ENCODE measurements around the gene G0S2. TPM values are rescaled to one million over a fixed set of nuclear protein-coding genes. Genes with fewer than 3 reads are reported as not detected.
"Not testable (repeated sequence)": the region's sequence is repeated elsewhere in the genome, so short reads cannot be mapped to it uniquely, and the experiment has no call there.

Gene G0S2
- total RNA-seq, 1 experiment from 2014 or later = 0.35 TPM

DNA sequence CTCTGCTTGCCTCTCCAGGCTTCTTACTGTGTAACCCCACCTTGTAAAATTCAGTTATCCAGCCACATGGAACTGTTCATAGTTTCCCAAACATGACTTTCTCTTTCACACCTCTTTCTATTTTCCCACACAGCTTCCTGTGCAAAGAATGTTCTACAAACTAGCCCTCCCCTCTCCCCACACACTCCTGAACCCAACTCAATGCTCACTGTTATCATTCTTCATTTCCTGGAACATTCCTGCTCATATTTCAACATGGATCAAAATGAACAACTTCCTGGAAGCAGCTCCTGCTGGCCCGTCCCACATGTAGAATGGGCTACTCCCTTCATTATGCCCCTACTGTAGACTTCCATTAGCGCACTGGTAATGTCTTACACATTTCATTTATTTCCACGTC, 21.9 kb downstream of the G0S2 start:
- H3K23me2 ChIP-seq (ENCODE audit: insufficient read length, low read depth, low read length, poor library complexity, severe bottlenecking) = no peaks in the 10 kb centered on the region
- H2AFZ ChIP-seq (ENCODE audit: low read length) = no peak overlapping the region
- no peak overlapping the region for H4K91ac ChIP-seq (ENCODE audit: insufficient read length, low read depth, low read length)
- H2BK15ac ChIP-seq (ENCODE audit: low read depth, low read length) = no peak overlapping the region
- no peak for TF ChIP-seq CTCF (conservative IDR thresholded peaks at IDR 0.05)
- no peak overlapping the region for H3K18ac ChIP-seq (ENCODE audit: insufficient read length, low read depth, low read length)
- DNase-seq = no peak
- H2BK20ac ChIP-seq (ENCODE audit: low read depth, low read length, poor library complexity, severe bottlenecking) = no peak overlapping the region
- no peak overlapping the region for H4K8ac ChIP-seq (replicated peaks; ENCODE audit: insufficient read length, low read depth, low read length)
- no peaks in the 10 kb centered on the region for H3K9me3 Mint-ChIP-seq
- H2BK120ac ChIP-seq (ENCODE audit: low read depth, low read length, poor library complexity, severe bottlenecking) = no peak overlapping the region
- H4K5ac ChIP-seq (ENCODE audit: insufficient read length, low read depth, low read length) = no peak overlapping the region
- no peak overlapping the region for H3K9ac ChIP-seq (ENCODE audit: extremely low read depth, insufficient read length, low read length)
- no peak overlapping the region for H3K56ac ChIP-seq (ENCODE audit: insufficient read length, low read depth, low read length)
- no peak overlapping the region for H3K4me2 ChIP-seq (ENCODE audit: insufficient read depth, insufficient read length, low read length)
- no peak overlapping the region for H3K4me3 Mint-ChIP-seq
- no peaks in the 10 kb centered on the region for H4K20me1 ChIP-seq (ENCODE audit: control insufficient read depth, insufficient read depth, insufficient read length)
- no peaks in the 10 kb centered on the region; the same call in 1 of the 2 replicates for H3K27me3 ChIP-seq (ENCODE audit: insufficient read depth, low read length)
- H3T11ph ChIP-seq (ENCODE audit: low read length) = no peak overlapping the region
- H3K27me3 Mint-ChIP-seq (ENCODE audit: low read depth) = peaks cover 35% of the 10 kb centered on the region
- no peaks in the 10 kb centered on the region for H3K79me1 ChIP-seq (ENCODE audit: insufficient read depth, low read depth, low read length, poor library complexity, severe bottlenecking)
- no peak overlapping the region for H2BK12ac ChIP-seq (ENCODE audit: insufficient read length, low read depth, low read length)
- no peak overlapping the region for H3K4ac ChIP-seq (ENCODE audit: low read depth, low read length)
- peaks cover 0 to 7% of the 10 kb centered on the region in 2 experiments; a peak in 2 of 4 replicates for H3K4me1 Mint-ChIP-seq
- no CpG with 5 or more reads among the region's 3 CpGs for WGBS (ENCODE audit: extremely low coverage, insufficient read length, low lambda C conversion rate)
- H2AK5ac ChIP-seq (ENCODE audit: insufficient read length, low read length) = no peak overlapping the region
- no peak overlapping the region for H3K14ac ChIP-seq (ENCODE audit: insufficient read depth, low read length)
- no peak overlapping the region for H3K23ac ChIP-seq (ENCODE audit: insufficient read length, low read depth, low read length)
- no peak overlapping the region for H3K27ac Mint-ChIP-seq
- H2BK5ac ChIP-seq (ENCODE audit: insufficient read length, low read length) = no peak overlapping the region
- no peaks in the 10 kb centered on the region for H3K9me3 ChIP-seq (ENCODE audit: control insufficient read depth, low read depth, low read length)
- H3K36me3 Mint-ChIP-seq (ENCODE audit: insufficient read depth in 1 of 3, low read depth in 3 of 3) = no peaks in the 10 kb centered on the region
- no peak overlapping the region for H3K27ac ChIP-seq (ENCODE audit: insufficient read length, low read depth, low read length)
- H3K4me1 ChIP-seq (ENCODE audit: insufficient read depth, low read length) = no peaks in the 10 kb centered on the region
- no peaks in the 10 kb centered on the region for H3K79me2 ChIP-seq (ENCODE audit: insufficient read depth, low read length)

- H2AK5ac ChIP-seq (ENCODE audit: insufficient read length, low read length); H3K79me1 ChIP-seq (ENCODE audit: insufficient read depth, low read depth, low read length, poor library complexity, severe bottlenecking); H3T11ph ChIP-seq (ENCODE audit: low read length); H3K9me3 ChIP-seq (ENCODE audit: control insufficient read depth, low read depth, low read length); H2BK5ac ChIP-seq (ENCODE audit: insufficient read length, low read length); H2BK12ac ChIP-seq (ENCODE audit: insufficient read length, low read depth, low read length); H4K20me1 ChIP-seq (ENCODE audit: control insufficient read depth, insufficient read depth, insufficient read length); H3K36me3 Mint-ChIP-seq (ENCODE audit: insufficient read depth in 1 of 3, low read depth in 3 of 3); H3K23ac ChIP-seq (ENCODE audit: insufficient read length, low read depth, low read length); H3K9me3 Mint-ChIP-seq; H2BK120ac ChIP-seq (ENCODE audit: low read depth, low read length, poor library complexity, severe bottlenecking); H2BK15ac ChIP-seq (ENCODE audit: low read depth, low read length); H3K18ac ChIP-seq (ENCODE audit: insufficient read length, low read depth, low read length); H4K5ac ChIP-seq (ENCODE audit: insufficient read length, low read depth, low read length); H4K8ac ChIP-seq (replicated peaks; ENCODE audit: insufficient read length, low read depth, low read length); H3K4me1 Mint-ChIP-seq; H2BK20ac ChIP-seq (ENCODE audit: low read depth, low read length, poor library complexity, severe bottlenecking); H3K4me2 ChIP-seq (ENCODE audit: insufficient read depth, insufficient read length, low read length); H3K56ac ChIP-seq (ENCODE audit: insufficient read length, low read depth, low read length); H4K91ac ChIP-seq (ENCODE audit: insufficient read length, low read depth, low read length); DNase-seq; H3K4ac ChIP-seq (ENCODE audit: low read depth, low read length); H3K27me3 ChIP-seq (ENCODE audit: insufficient read depth, low read length); H3K27ac Mint-ChIP-seq; H3K23me2 ChIP-seq (ENCODE audit: insufficient read length, low read depth, low read length, poor library complexity, severe bottlenecking); H2AFZ ChIP-seq (ENCODE audit: low read length); H3K27ac ChIP-seq (ENCODE audit: insufficient read length, low read depth, low read length); H3K79me2 ChIP-seq (ENCODE audit: insufficient read depth, low read length); H3K9ac ChIP-seq (ENCODE audit: extremely low read depth, insufficient read length, low read length); H3K14ac ChIP-seq (ENCODE audit: insufficient read depth, low read length); H3K4me1 ChIP-seq (ENCODE audit: insufficient read depth, low read length); H3K4me3 Mint-ChIP-seq: not testable (repeated sequence)
- H3K27me3 Mint-ChIP-seq (ENCODE audit: low read depth) = peaks cover 22% of the 10 kb centered on the region
Measured at GRCh38 chr1:209700686-209701085, 25.5 kb downstream of the G0S2 start.
